SJCRH30 (cell line): ENCODE data around the gene NRGN. TPM values are rescaled to one million over a fixed set of nuclear protein-coding genes. Genes with fewer than 3 reads are reported as not detected.

Experiments
- DNase-seq, 2 experiments: peaks; one replicate each; pipeline ENCODE4 v3.0.0-alpha.2; 2015 to 2020
- H3K27ac ChIP-seq: fragments of 250-450 bp; sonication (Bioruptor Pico); 2 replicates; pipeline ENCODE4 v1.5.1; 2020; ENCODE audit warnings: mild to moderate bottlenecking, moderate library complexity
- H3K27me3 ChIP-seq: fragments of 250-450 bp; sonication (Bioruptor Pico); 2 replicates; pipeline ENCODE4 v1.5.1; 2020; ENCODE audit warnings: mild to moderate bottlenecking, moderate library complexity
- H3K36me3 ChIP-seq: fragments of 250-450 bp; sonication (Bioruptor Pico); 2 replicates; pipeline ENCODE4 v1.5.1; 2020; ENCODE audit warnings: mild to moderate bottlenecking, moderate library complexity
- H3K4me1 ChIP-seq: fragments of 250-450 bp; sonication (Bioruptor Pico); 2 replicates; pipeline ENCODE4 v1.5.1; 2020; ENCODE audit warnings: mild to moderate bottlenecking, moderate library complexity
- H3K4me3 ChIP-seq: fragments of 250-450 bp; sonication (Bioruptor Pico); 2 replicates; pipeline ENCODE4 v1.5.1; 2020; ENCODE audit warnings: mild to moderate bottlenecking, moderate library complexity
- H3K9me3 ChIP-seq: fragments of 250-450 bp; sonication (Bioruptor Pico); replicated peaks from 2 replicates; pipeline ENCODE4 v1.5.1; 2020; ENCODE audit warnings: mild to moderate bottlenecking, moderate library complexity
- total RNA-seq: library from RNA; depleted of rRNA; stranded (reverse); fragments of >200 nt; shearing (Covaris generic); gene quantifications from 2 replicates; pipeline ENCODE4 v1.2.3, GENCODE V29; 2014

NRGN gene
- total RNA-seq, 1 experiment from 2014 or later, result 4.5 TPM

DNA sequence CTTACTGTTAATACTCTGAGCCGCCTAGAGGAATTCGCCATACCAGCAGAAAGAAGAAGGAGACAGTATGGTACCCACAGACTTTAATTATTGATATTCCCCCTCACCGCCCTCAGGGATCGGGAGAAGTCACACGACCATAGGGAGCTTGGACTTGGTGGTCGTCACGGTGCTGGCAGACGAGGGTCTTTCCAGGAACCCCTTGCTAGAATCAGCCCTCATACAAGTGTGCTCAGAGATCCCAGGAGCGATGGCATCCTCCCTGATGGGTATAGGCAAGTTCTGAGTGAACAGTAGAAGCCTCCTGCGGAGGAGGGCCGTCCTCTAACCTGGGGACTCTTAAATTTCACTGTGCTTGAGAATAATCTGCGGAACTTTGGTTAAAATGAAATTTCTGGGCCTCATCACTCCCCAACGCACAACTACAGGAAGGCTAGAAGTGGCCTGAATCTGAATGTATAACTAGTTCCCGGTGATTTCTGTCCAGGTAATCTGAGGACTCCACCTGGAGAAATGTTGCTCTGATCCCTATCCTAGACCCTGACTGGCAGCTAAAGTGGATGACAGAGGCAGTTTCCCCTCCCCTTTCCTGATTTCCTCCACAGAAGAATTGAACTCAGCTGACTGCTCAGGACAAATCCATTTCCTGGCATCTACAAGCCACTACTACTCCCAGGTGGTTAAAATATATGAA lies 7.8 kb downstream of the NRGN start:
- Histone ChIP-seq H3K27me3 (no peaks in the 10 kb centered on the region), H3K4me1 (no peaks in the 10 kb centered on the region), H3K9me3 (no peaks in the 10 kb centered on the region), H3K36me3 (no peaks in the 10 kb centered on the region), H3K4me3 (no peak overlapping the region), H3K27ac (no peak overlapping the region)
- no peak for DNase-seq

DNA sequence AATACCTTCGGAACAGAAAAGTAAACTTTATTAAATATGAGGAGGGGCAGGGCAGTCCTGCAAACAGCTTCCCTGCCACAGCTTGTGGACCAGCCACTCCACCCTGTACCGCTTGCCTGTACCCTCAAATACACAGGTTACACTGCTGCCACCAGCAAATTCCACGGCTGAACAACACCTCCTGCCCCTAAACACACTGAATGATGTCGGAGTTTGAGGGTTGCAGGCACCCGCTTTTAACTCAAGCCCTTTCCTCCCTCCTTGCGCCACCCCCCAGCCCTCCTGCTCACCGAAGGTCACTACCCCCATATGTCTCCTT lies 8.3 kb downstream of the NRGN start:
- Histone ChIP-seq H3K9me3 (no peaks in the 10 kb centered on the region), H3K27ac (no peak overlapping the region), H3K4me1 (no peaks in the 10 kb centered on the region), H3K27me3 (no peaks in the 10 kb centered on the region), H3K4me3 (no peak overlapping the region), H3K36me3 (no peaks in the 10 kb centered on the region)
- no peak for DNase-seq

GRCh38 chr11:124748481-124749343 lies 9.0 kb downstream of the NRGN start:
- DNase-seq, result no peak
- Histone ChIP-seq H3K27ac (no peak overlapping the region), H3K4me1 (no peaks in the 10 kb centered on the region), H3K27me3 (no peaks in the 10 kb centered on the region), H3K36me3 (no peaks in the 10 kb centered on the region), H3K4me3 (no peak overlapping the region), H3K9me3 (no peaks in the 10 kb centered on the region)

DNA sequence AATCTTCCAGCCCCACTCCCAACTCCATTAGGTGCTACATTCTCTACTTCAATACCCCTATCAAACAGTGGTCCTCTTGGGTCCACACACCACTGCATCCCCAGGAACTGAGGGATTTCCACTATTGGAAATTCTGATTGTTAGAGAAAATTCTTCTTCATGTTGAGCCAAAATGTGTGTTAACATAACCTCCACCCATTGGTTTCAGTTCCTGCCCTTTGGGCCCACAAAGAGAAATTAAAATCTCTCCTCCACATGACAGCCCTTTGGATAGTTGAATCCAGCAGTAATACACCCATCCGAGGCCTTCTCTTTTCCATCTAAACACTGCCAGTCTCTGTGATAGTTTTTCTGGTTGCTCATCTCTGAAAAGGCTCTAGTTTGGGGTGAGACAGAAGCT lies 10.2 kb downstream of the NRGN start:
- no peaks in the 10 kb centered on the region for H3K36me3 ChIP-seq
- DNase-seq, result no peak
- H3K4me1 ChIP-seq, result no peaks in the 10 kb centered on the region
- no peaks in the 10 kb centered on the region for H3K27me3 ChIP-seq
- no peak overlapping the region for H3K4me3 ChIP-seq
- H3K27ac ChIP-seq, result no peak overlapping the region
- H3K9me3 ChIP-seq, result no peaks in the 10 kb centered on the region

DNA sequence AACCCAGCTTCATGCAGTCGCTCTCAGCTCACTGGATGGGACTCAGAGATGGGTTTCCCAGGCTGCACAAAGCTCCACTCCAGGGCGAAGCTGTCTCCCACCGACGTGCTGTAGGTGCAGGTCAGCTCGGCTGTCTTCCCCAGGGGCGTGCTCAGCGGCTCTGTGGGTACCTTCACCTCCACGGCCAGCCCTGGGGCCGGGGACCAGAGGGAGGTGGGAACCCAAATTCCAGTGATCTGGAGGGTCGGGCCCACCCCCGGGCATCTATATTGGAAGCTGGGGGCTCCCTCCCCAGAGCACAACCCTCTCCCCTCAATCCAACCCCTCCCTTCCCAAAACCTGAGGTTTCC lies 11.6 kb downstream of the NRGN start:
- H3K27ac ChIP-seq, result no peak overlapping the region
- no peaks in the 10 kb centered on the region for H3K4me1 ChIP-seq
- H3K4me3 ChIP-seq, result no peak overlapping the region
- H3K36me3 ChIP-seq, result no peaks in the 10 kb centered on the region
- H3K9me3 ChIP-seq, result no peaks in the 10 kb centered on the region
- no peaks in the 10 kb centered on the region for H3K27me3 ChIP-seq
- DNase-seq, result no peak

- Histone ChIP-seq H3K36me3 (no peaks in the 10 kb centered on the region), H3K27me3 (no peaks in the 10 kb centered on the region), H3K4me3 (no peak within 1 kb of the TSS), H3K9me3 (no peaks in the 10 kb centered on the region), H3K27ac (no peak within 1 kb of the TSS), H3K4me1 (no peaks in the 10 kb centered on the region)
- DNase-seq, result no peak
These were observed 12.2 kb downstream of the NRGN start, which contains the start of gene VSIG2 for GRCh38 chr11:124751741-124752470. Gene VSIG2, minus strand, starts transcription at chr11:124752255. Its CDS starts 118 bp downstream, at chr11:124752137.

GRCh38 chr11:124752471-124753102 lies 12.8 kb downstream of the NRGN start:
- Histone ChIP-seq H3K27ac (no peak overlapping the region), H3K9me3 (no peaks in the 10 kb centered on the region), H3K27me3 (no peaks in the 10 kb centered on the region), H3K36me3 (no peaks in the 10 kb centered on the region), H3K4me1 (no peaks in the 10 kb centered on the region), H3K4me3 (no peak overlapping the region)
- no peak for DNase-seq

- DNase-seq, result no peak
- no peaks in the 10 kb centered on the region for H3K36me3 ChIP-seq
- H3K4me3 ChIP-seq, result no peak overlapping the region
- H3K27me3 ChIP-seq, result no peaks in the 10 kb centered on the region
- no peaks in the 10 kb centered on the region for H3K4me1 ChIP-seq
- H3K9me3 ChIP-seq, result no peaks in the 10 kb centered on the region
- H3K27ac ChIP-seq, result no peak overlapping the region
These were observed 13.5 kb downstream of the NRGN start for GRCh38 chr11:124753205-124753604.

DNA sequence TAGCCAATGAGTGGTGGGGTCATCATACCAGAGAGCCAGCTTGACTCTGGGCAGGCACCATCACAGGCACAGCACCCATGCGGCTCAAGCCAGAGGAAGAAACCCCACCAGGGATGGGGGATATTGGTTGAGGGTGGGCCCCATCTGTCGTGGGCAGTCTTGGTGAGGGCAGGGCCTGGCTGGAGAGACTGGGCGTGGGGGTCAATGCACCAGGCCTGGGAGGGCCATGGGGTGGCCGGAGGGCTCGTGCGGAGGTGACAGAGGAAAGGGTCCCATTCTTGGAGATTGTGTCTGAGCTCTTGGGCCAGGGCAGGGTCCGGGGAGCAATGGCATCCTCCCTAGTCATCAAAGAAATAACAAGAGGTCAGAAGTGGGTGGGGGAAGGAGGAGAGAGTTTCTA lies 13.9 kb downstream of the NRGN start:
- no peaks in the 10 kb centered on the region for H3K9me3 ChIP-seq
- no peak overlapping the region for H3K4me3 ChIP-seq
- no peak for DNase-seq
- H3K27me3 ChIP-seq, result no peaks in the 10 kb centered on the region
- H3K27ac ChIP-seq, result no peak overlapping the region
- no peaks in the 10 kb centered on the region for H3K36me3 ChIP-seq
- no peaks in the 10 kb centered on the region for H3K4me1 ChIP-seq

DNA sequence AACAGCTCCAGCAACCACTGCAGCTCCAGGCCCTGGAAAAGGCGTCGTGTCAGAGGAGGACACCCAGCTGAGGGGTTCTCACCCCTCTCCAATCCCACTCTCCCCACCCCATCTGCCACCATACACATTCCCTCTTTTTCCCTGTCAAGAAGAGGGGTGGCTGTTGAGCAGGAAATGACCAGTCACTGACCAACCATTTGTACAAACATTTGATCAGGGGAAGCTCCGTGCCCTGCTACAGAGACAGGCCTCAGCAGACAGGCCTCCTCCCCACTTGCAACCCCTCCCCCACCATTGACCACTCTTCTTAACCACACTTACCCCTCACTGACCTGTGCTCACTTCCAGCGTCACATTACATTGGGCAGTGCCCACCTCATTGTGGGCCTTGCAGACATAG lies 14.6 kb downstream of the NRGN start:
- no peaks in the 10 kb centered on the region for H3K27me3 ChIP-seq
- H3K36me3 ChIP-seq, result no peaks in the 10 kb centered on the region
- H3K27ac ChIP-seq, result no peak overlapping the region
- H3K4me3 ChIP-seq, result no peak overlapping the region
- no peaks in the 10 kb centered on the region for H3K9me3 ChIP-seq
- DNase-seq, result no peak
- no peaks in the 10 kb centered on the region for H3K4me1 ChIP-seq

GRCh38 chr11:124754710-124755109 lies 15.0 kb downstream of the NRGN start:
- Histone ChIP-seq H3K27me3 (no peaks in the 10 kb centered on the region), H3K4me1 (no peaks in the 10 kb centered on the region), H3K36me3 (no peaks in the 10 kb centered on the region), H3K9me3 (no peaks in the 10 kb centered on the region), H3K4me3 (no peak overlapping the region), H3K27ac (no peak overlapping the region)
- DNase-seq, result no peak

DNA sequence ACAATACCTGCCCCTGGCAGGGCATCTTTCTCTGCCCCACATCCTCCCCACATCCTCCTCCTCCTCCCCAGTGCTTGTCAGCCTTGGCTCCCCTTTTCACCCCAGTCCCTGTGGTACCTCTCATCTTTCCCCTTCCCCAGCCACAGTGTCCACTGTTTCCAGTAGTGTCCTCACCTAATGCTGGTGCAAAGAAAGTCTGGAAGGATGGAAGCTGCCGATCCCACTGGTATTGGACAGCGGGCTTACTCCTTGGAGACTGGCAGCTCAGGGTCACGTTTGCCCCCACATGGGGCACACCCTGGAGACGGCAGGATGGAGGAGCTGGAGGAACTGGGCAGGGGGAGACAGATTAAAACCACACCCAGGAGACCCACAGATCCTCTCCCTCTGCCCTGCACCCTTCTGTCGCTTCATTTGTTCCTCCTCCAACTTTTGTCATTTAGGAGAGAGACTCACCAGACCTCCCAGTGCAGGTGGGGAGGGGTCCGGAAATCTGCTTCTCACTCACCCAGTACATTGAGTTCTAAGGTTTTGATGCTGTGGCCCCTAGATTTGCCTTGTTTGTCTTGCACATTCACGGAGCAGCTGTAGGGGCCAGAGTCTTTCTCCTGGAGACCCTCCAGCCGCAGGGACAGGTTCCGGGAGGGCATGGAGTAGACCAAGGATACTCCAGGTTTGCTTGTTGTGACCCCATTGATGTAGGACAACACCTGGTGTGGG lies 16.5 kb downstream of the NRGN start:
- no peaks in the 10 kb centered on the region for H3K27me3 ChIP-seq
- DNase-seq, result no peak
- H3K4me1 ChIP-seq, result no peaks in the 10 kb centered on the region

DNA sequence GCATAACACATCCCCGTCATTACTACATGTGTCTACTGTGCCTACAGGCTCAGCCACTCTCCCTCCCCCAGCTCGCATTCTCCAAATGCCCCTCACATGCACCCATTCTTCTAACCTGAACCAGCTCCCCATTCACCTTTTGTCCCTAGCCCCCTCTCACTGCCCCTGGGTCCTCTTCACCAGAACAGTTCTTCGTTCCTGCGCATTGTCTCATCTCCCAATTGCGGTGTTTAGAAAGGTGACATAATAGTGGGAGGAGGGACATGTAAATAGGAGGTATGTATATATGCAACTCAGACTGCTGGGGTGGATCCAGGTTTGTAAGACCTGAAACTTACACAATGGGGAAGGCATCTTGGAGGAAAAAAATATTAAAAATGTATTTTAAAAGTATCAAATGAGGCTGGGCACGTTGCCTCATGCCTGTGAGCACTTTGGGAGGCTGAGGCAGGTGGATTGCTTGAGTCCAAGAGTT lies 17.0 kb downstream of the NRGN start:
- Histone ChIP-seq H3K27me3 (no peaks in the 10 kb centered on the region), H3K9me3 (no peaks in the 10 kb centered on the region), H3K36me3 (no peaks in the 10 kb centered on the region), H3K4me1 (no peaks in the 10 kb centered on the region), H3K27ac (no peak overlapping the region), H3K4me3 (no peak overlapping the region)
- DNase-seq, result no peak

More for the DNA sequence above, 16.5 kb downstream of the NRGN start:
- H3K4me3 ChIP-seq, result no peak overlapping the region
- H3K9me3 ChIP-seq, result no peaks in the 10 kb centered on the region
- no peaks in the 10 kb centered on the region for H3K36me3 ChIP-seq
- H3K27ac ChIP-seq, result no peak overlapping the region

- Histone ChIP-seq H3K36me3 (no peaks in the 10 kb centered on the region), H3K4me1 (no peaks in the 10 kb centered on the region), H3K4me3 (no peak overlapping the region), H3K27ac (no peak overlapping the region), H3K27me3 (no peaks in the 10 kb centered on the region), H3K9me3 (no peaks in the 10 kb centered on the region)
- DNase-seq, result no peak
These were observed 17.6 kb downstream of the NRGN start for GRCh38 chr11:124757320-124757719.
